IMR-90 (cell line): Measurements from ENCODE around the gene LDLRAD4.

Experiments
- BHLHE40 ChIP-seq: fragments of 150-350 bp; IDR thresholded peaks from 2 replicates; pipeline ENCODE4 v1.6.1; 2016; ENCODE audit warnings: mild to moderate bottlenecking, low read depth, low read length
- CEBPB ChIP-seq: IDR thresholded peaks from 2 replicates; pipeline ENCODE4 v1.6.1; 2012; ENCODE audit warnings: low read depth, low read length, improper control_type of control experiment
- CHD1 ChIP-seq: IDR thresholded peaks from 2 replicates; pipeline ENCODE4 v1.6.1; 2012; ENCODE audit warnings: low read depth, low read length, improper control_type of control experiment
- FOS ChIP-seq: fragments of 150-350 bp; IDR thresholded peaks from 2 replicates; pipeline ENCODE4 v1.6.1; 2016; ENCODE audit warnings: low read depth, low read length
- POLR2A ChIP-seq: IDR thresholded peaks from 2 replicates; pipeline ENCODE4 v1.6.1; 2012; ENCODE audit warnings: mild to moderate bottlenecking, low read depth, low read length
- RAD21 ChIP-seq: IDR thresholded peaks from 2 replicates; pipeline ENCODE4 v1.6.1; 2012; ENCODE audit warnings: low read length, improper control_type of control experiment
- RCOR1 ChIP-seq: IDR thresholded peaks from 2 replicates; pipeline ENCODE4 v1.6.1; 2012; ENCODE audit warnings: mild to moderate bottlenecking, low read length, improper control_type of control experiment; ENCODE audit not compliant: insufficient replicate concordance
- RFX5 ChIP-seq: IDR thresholded peaks from 2 replicates; pipeline ENCODE4 v1.8.0; 2012; ENCODE audit warnings: low read depth, mild to moderate bottlenecking, low read length, moderate library complexity
- SMC3 ChIP-seq: fragments of 150-350 bp; IDR thresholded peaks from 2 replicates; pipeline ENCODE4 v1.6.1; 2016; ENCODE audit warnings: low read depth, mild to moderate bottlenecking, antibody characterized with exemption, low read length, moderate library complexity
- TF ChIP-seq, protein P1 (sequence below): conservative IDR thresholded peaks from 2 replicates; pipeline ENCODE4 v1.5.1; 2012; ENCODE audit warnings: mild to moderate bottlenecking, low read depth, low read length, improper control_type of control experiment
- TF ChIP-seq, protein P2 (sequence below): fragments of 150-350 bp; IDR thresholded peaks from 2 replicates; pipeline ENCODE4 v1.6.1; 2017; ENCODE audit warnings: mild to moderate bottlenecking, antibody characterized with exemption, low read length, low read depth
- TF ChIP-seq, protein P3 (sequence below): fragments of 150-350 bp; IDR thresholded peaks from 2 replicates; pipeline ENCODE4 v1.6.1; 2016; ENCODE audit warnings: low read depth, mild to moderate bottlenecking, low read length, moderate library complexity, borderline replicate concordance

DNA sequence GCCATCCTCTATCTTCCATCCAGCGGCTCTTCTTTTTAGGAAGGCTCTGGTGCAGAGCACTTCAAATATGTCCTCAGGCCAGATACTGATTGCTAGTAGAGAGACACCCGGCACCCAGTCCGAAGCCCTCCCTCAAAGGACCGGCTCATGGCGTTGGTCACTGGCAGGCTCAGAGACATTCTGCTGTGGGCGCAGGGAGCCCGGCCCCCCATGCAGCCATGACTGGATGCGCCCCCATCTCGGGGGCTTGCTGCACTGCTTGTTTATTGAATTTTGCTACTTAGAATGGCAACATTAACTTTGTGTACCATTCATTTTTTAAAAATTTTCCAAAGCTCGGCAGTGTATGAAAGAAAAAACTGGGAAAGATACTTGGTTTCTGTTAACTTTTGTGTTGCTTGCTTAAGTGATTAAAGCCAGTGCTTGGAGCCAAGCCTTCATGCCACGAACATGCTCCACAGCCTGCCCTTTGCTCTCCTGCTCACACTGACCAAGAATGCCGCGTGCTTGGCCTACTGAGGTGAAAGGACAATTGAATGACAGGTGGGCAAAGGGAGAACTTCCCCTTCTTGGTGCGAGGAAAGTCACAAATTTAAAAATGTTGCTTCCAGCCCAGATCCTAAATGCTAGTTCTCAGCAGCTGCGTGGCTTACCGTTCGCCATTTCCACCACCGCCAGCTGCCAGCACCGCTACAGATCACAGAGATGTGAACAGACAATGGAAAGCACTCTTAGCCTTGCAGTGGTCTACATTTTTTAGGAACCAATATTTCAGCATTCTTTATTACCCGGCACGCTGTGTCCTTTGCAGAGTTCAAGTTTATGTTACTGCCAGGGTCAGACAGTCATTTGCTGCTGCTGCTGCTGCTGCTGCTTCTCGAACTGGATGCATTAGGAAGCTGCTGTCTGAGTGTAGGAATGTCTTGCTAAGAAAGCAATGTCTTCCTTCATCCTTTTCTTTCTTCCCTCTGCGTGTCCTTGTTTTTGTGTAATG is 431.1 kb downstream of the LDLRAD4 start:
- no peak for TF ChIP-seq POLR2A
- no peak for TF ChIP-seq CEBPB
- no peak for TF ChIP-seq FOS
- TF ChIP-seq, protein P1, sequence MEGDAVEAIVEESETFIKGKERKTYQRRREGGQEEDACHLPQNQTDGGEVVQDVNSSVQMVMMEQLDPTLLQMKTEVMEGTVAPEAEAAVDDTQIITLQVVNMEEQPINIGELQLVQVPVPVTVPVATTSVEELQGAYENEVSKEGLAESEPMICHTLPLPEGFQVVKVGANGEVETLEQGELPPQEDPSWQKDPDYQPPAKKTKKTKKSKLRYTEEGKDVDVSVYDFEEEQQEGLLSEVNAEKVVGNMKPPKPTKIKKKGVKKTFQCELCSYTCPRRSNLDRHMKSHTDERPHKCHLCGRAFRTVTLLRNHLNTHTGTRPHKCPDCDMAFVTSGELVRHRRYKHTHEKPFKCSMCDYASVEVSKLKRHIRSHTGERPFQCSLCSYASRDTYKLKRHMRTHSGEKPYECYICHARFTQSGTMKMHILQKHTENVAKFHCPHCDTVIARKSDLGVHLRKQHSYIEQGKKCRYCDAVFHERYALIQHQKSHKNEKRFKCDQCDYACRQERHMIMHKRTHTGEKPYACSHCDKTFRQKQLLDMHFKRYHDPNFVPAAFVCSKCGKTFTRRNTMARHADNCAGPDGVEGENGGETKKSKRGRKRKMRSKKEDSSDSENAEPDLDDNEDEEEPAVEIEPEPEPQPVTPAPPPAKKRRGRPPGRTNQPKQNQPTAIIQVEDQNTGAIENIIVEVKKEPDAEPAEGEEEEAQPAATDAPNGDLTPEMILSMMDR, result no peak
- no peak for TF ChIP-seq RFX5
- TF ChIP-seq BHLHE40, result no peak
- TF ChIP-seq RAD21, result no peak
- no peak for TF ChIP-seq SMC3
- TF ChIP-seq, protein P2, sequence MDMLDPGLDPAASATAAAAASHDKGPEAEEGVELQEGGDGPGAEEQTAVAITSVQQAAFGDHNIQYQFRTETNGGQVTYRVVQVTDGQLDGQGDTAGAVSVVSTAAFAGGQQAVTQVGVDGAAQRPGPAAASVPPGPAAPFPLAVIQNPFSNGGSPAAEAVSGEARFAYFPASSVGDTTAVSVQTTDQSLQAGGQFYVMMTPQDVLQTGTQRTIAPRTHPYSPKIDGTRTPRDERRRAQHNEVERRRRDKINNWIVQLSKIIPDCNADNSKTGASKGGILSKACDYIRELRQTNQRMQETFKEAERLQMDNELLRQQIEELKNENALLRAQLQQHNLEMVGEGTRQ, result no peak
- TF ChIP-seq, protein P3, sequence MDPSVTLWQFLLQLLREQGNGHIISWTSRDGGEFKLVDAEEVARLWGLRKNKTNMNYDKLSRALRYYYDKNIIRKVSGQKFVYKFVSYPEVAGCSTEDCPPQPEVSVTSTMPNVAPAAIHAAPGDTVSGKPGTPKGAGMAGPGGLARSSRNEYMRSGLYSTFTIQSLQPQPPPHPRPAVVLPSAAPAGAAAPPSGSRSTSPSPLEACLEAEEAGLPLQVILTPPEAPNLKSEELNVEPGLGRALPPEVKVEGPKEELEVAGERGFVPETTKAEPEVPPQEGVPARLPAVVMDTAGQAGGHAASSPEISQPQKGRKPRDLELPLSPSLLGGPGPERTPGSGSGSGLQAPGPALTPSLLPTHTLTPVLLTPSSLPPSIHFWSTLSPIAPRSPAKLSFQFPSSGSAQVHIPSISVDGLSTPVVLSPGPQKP, result no peak
- no peak for TF ChIP-seq RCOR1
- no peak for TF ChIP-seq CHD1
